ENCODE measurements around the gene PLG. TPM values are rescaled to one million over a fixed set of nuclear protein-coding genes. Genes with fewer than 3 reads are reported as not detected.

Gene PLG
- total RNA-seq, 1 experiment from 2014 or later = 0.72 TPM

- TF ChIP-seq ZNF281 (CRISPR knock-in tag; IDR thresholded peaks at IDR 0.05) = no peak
- no peak for TF ChIP-seq AFF4 (CRISPR knock-in tag; IDR thresholded peaks at IDR 0.05; ENCODE audit: borderline replicate concordance)
- TF ChIP-seq, protein P1, sequence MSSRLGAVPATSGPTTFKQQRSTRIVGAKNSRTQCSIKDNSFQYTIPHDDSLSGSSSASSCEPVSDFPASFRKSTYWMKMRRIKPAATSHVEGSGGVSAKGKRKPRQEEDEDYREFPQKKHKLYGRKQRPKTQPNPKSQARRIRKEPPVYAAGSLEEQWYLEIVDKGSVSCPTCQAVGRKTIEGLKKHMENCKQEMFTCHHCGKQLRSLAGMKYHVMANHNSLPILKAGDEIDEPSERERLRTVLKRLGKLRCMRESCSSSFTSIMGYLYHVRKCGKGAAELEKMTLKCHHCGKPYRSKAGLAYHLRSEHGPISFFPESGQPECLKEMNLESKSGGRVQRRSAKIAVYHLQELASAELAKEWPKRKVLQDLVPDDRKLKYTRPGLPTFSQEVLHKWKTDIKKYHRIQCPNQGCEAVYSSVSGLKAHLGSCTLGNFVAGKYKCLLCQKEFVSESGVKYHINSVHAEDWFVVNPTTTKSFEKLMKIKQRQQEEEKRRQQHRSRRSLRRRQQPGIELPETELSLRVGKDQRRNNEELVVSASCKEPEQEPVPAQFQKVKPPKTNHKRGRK (CRISPR knock-in tag; IDR thresholded peaks at IDR 0.05; ENCODE audit: borderline replicate concordance) = no peak
- no peak for TF ChIP-seq NFYB (CRISPR knock-in tag; conservative IDR thresholded peaks at IDR 0.05; ENCODE audit: low read depth)
- no peak for TF ChIP-seq JUN (CRISPR knock-in tag; IDR thresholded peaks at IDR 0.05)
Observed at GRCh38 chr6:160765412-160765811, 63.4 kb downstream of the PLG start (continued).

GRCh38 chr6:160766657-160766988 is 64.6 kb downstream of the PLG start:
- Mint-ChIP-seq H3K36me3 (peaks cover 8% of the 10 kb centered on the region; the same call in 1 of the 2 replicates), H3K27ac (no peak overlapping the region), H3K9me3 (peaks cover 14% of the 10 kb centered on the region), H3K27me3 (ENCODE audit: low read depth) (peaks cover 21% of the 10 kb centered on the region), H3K4me1 (peaks cover 8% of the 10 kb centered on the region), H3K4me3 (peak overlapping the region; percentile 64)
- no peak for DNase-seq (ENCODE audit: low spot score)
- TF ChIP-seq ZNF219 (CRISPR knock-in tag; IDR thresholded peaks at IDR 0.05; ENCODE audit: borderline replicate concordance) = no peak
- TF ChIP-seq GTF2I (CRISPR knock-in tag; conservative IDR thresholded peaks at IDR 0.05) = no peak
- TF ChIP-seq, protein P2, sequence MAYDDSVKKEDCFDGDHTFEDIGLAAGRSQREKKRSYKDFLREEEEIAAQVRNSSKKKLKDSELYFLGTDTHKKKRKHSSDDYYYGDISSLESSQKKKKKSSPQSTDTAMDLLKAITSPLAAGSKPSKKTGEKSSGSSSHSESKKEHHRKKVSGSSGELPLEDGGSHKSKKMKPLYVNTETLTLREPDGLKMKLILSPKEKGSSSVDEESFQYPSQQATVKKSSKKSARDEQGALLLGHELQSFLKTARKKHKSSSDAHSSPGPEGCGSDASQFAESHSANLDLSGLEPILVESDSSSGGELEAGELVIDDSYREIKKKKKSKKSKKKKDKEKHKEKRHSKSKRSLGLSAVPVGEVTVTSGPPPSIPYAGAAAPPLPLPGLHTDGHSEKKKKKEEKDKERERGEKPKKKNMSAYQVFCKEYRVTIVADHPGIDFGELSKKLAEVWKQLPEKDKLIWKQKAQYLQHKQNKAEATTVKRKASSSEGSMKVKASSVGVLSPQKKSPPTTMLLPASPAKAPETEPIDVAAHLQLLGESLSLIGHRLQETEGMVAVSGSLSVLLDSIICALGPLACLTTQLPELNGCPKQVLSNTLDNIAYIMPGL (CRISPR knock-in tag; IDR thresholded peaks at IDR 0.05) = no peak
- ChIA-PET POLR2A (no interaction called here), CTCF (interaction anchor here (0.9 to 3.7 kb wide), 14 partner anchors 9 to 608 kb away, joined by 3 to 34 read pairs (median 6); no protein-coding TSS in a partner anchor)
- ATAC-seq = no peak

GRCh38 chr6:160766989-160767646 is 65.1 kb downstream of the PLG start:
- Mint-ChIP-seq H3K27me3 (ENCODE audit: low read depth) (peaks cover 21% of the 10 kb centered on the region), H3K4me1 (peaks cover 8% of the 10 kb centered on the region), H3K9me3 (peaks cover 9% of the 10 kb centered on the region), H3K27ac (no peak overlapping the region), H3K36me3 (peaks cover 3% of the 10 kb centered on the region; the same call in 1 of the 2 replicates), H3K4me3 (peak overlapping the region; percentile 84)
- DNase-seq (ENCODE audit: low spot score) = peak; percentile 81
- POLR2A ChIA-PET = no interaction called here
- peak; percentile 87 for ATAC-seq
- CTCF ChIA-PET = interaction anchor here (0.6 to 3.7 kb wide), 29 partner anchors 8 to 608 kb away, joined by 3 to 34 read pairs (median 4); no protein-coding TSS in a partner anchor
- TF ChIP-seq MYBL2 (CRISPR knock-in tag; IDR thresholded peaks at IDR 0.05) (0 out of 2 replicates have a peak, but pooled peaks have one; percentile 64), CREM (CRISPR knock-in tag; IDR thresholded peaks at IDR 0.05) (0 out of 2 replicates have a peak, but pooled peaks have one; percentile 30), SP1 (CRISPR knock-in tag; conservative IDR thresholded peaks at IDR 0.05) (0 out of 2 replicates have a peak, but pooled peaks have one; percentile 44), FOXP1 (CRISPR knock-in tag; IDR thresholded peaks at IDR 0.05; ENCODE audit: borderline replicate concordance) (0 out of 2 replicates have a peak, but pooled peaks have one; percentile 33), ZNF396 (CRISPR knock-in tag; IDR thresholded peaks at IDR 0.05; ENCODE audit: borderline replicate concordance) (no peak), KAT7 (CRISPR knock-in tag; IDR thresholded peaks at IDR 0.05; ENCODE audit: borderline replicate concordance) (no peak), NFE2L1 (CRISPR knock-in tag; IDR thresholded peaks at IDR 0.05) (0 out of 2 replicates have a peak, but pooled peaks have one; percentile 46), MAX (CRISPR knock-in tag; IDR thresholded peaks at IDR 0.05) (peak; percentile 84), ZBTB43 (CRISPR knock-in tag; IDR thresholded peaks at IDR 0.05) (peak; percentile 39; the same call in 1 of the 2 replicates)
- TF ChIP-seq, protein P2 (CRISPR knock-in tag; IDR thresholded peaks at IDR 0.05) = peak; percentile 89
